SK-N-MC (cell line): Measurements from ENCODE around the gene SLC16A4.

ENCODE experiments used
- DNase-seq: peaks from one replicate; pipeline ENCODE4 v3.0.0-alpha.2; 2011; ENCODE audit warnings: low read depth, low spot score
- H3K27ac ChIP-seq: fragments of 200-600 bp; sonication (generic); 2 replicates; pipeline ENCODE4 v1.5.1; 2016; ENCODE audit warnings: mixed run types
- H3K36me3 ChIP-seq: fragments of 200-600 bp; sonication (generic); 2 replicates; pipeline ENCODE4 v1.6.1; 2017; ENCODE audit warnings: antibody characterized with exemption, low read length, mixed read lengths; ENCODE audit not compliant: insufficient read depth
- H3K4me3 ChIP-seq: fragments of 200-600 bp; sonication (generic); 2 replicates; pipeline ENCODE4 v1.5.1; 2016
- H3K9ac ChIP-seq: fragments of 200-600 bp; sonication (generic); 2 replicates; pipeline ENCODE4 v1.8.0; 2017; ENCODE audit warnings: mixed run types, mixed read lengths; ENCODE audit not compliant: insufficient read length
- H3K9me3 ChIP-seq: fragments of 200-600 bp; sonication (generic); 2 replicates; pipeline ENCODE4 v1.6.1; 2017; ENCODE audit warnings: low read depth, mild to moderate bottlenecking, antibody characterized with exemption, low read length, moderate library complexity, mixed read lengths
- EZH2 ChIP-seq: fragments of 200-600 bp; sonication (generic); IDR thresholded peaks from one replicate; pipeline ENCODE4 v1.6.1; 2017; ENCODE audit warnings: antibody characterized with exemption
- FOXP2 ChIP-seq: optimal IDR thresholded peaks from 2 replicates; pipeline ENCODE3; 2011; ENCODE audit warnings: mild to moderate bottlenecking, moderate library complexity; ENCODE audit not compliant: insufficient read depth; ENCODE audit errors: extremely low read length, control extremely low read depth
- POLR2AphosphoS5 ChIP-seq: IDR thresholded peaks from 2 replicates; pipeline ENCODE4 v1.6.1; 2012; ENCODE audit warnings: mild to moderate bottlenecking, low read depth, low read length, borderline replicate concordance

The SLC16A4 gene

GRCh38 chr1:110328700-110329099 lies 62.1 kb downstream of the SLC16A4 start:
- DNase-seq, result no peak
- no peak for TF ChIP-seq FOXP2
- no peak for TF ChIP-seq EZH2
- no peak for TF ChIP-seq POLR2AphosphoS5
- H3K27ac ChIP-seq, result no peak overlapping the region
- H3K4me3 ChIP-seq, result no peak overlapping the region
- no peaks in the 10 kb centered on the region for H3K36me3 ChIP-seq
- no peaks in the 10 kb centered on the region for H3K9me3 ChIP-seq
- H3K9ac ChIP-seq, result no peak overlapping the region

DNA sequence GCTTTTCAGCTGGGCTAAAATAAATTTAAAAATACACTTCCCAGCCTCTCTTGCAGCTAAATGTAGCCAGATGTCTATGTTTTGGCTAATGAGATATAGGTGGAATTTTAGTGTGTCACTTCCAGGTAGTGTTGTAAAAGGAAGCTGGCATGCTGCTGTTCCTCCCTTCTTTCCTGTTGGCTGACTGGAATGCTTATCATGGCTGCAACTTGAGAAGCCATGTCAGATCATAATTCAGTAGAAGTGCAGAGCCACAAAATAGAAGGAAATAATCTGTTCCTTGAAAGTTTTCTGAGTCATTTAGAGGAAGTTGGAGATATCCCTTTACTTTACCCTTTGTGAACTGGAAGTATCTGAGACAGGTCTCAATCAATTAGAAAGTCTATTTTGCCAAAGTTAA lies 62.6 kb downstream of the SLC16A4 start:
- no peaks in the 10 kb centered on the region for H3K36me3 ChIP-seq
- no peak overlapping the region for H3K27ac ChIP-seq
- DNase-seq, result no peak
- H3K9me3 ChIP-seq, result no peaks in the 10 kb centered on the region
- H3K4me3 ChIP-seq, result no peak overlapping the region
- no peak overlapping the region for H3K9ac ChIP-seq
- TF ChIP-seq FOXP2 (no peak), EZH2 (no peak), POLR2AphosphoS5 (no peak)

DNA sequence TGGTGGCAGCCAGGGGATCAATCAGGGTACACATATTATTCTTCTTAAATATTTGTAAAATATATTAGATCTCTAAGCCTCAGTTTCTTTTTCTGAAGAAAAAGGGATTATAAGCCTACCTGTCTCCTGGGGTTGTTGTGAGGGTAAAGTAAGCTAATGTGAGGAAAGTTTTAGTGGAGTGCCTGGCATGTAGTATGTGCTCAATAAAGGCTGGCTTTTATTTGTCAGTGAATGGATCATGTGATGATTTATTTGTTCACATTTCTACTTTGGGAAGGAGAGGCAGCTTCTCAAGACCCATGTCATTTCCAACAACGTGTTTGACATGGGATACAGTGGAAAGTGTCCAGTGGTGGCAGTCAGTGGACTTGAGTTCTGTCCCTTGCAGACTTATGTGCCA lies 64.0 kb downstream of the SLC16A4 start:
- H3K9ac ChIP-seq, result no peak overlapping the region
- H3K9me3 ChIP-seq, result no peaks in the 10 kb centered on the region
- H3K4me3 ChIP-seq, result no peak overlapping the region
- H3K27ac ChIP-seq, result no peak overlapping the region
- H3K36me3 ChIP-seq, result no peaks in the 10 kb centered on the region
- TF ChIP-seq FOXP2 (no peak), POLR2AphosphoS5 (no peak), EZH2 (no peak)
- no peak for DNase-seq

- TF ChIP-seq EZH2 (no peak), FOXP2 (no peak), POLR2AphosphoS5 (no peak)
- Histone ChIP-seq H3K9me3 (no peaks in the 10 kb centered on the region), H3K9ac (no peak overlapping the region), H3K36me3 (no peaks in the 10 kb centered on the region), H3K4me3 (no peak overlapping the region), H3K27ac (no peak overlapping the region)
- no peak for DNase-seq
Measured at GRCh38 chr1:110324667-110325066, 66.2 kb downstream of the SLC16A4 start.

DNA sequence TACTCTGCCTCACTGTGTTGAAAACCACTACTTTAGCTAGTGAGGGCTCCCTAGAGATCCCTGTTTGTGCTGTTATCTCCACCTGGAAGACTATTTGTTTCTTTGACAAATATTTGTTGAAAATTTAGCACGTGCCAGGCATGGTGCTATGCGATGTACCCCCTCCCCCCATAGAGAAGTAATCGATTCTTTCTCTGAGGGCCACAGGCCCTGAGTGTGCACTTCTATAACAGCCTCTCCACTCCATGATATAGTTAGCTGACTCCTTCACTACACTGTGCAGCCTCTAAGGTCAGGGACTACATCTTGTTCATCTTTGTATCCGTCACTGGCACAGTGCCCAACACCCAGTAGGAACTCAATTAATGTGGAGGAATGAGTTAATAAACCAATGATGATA lies 69.0 kb downstream of the SLC16A4 start:
- DNase-seq, result no peak
- Histone ChIP-seq H3K36me3 (no peaks in the 10 kb centered on the region), H3K4me3 (no peak overlapping the region), H3K9me3 (no peaks in the 10 kb centered on the region), H3K27ac (no peak overlapping the region), H3K9ac (no peak overlapping the region)
- no peak for TF ChIP-seq FOXP2
- TF ChIP-seq EZH2, result no peak
- TF ChIP-seq POLR2AphosphoS5, result no peak

GRCh38 chr1:110321045-110321444 lies 69.8 kb downstream of the SLC16A4 start:
- H3K27ac ChIP-seq, result no peak overlapping the region
- H3K9ac ChIP-seq, result no peak overlapping the region
- no peak overlapping the region for H3K4me3 ChIP-seq
- TF ChIP-seq EZH2, result no peak
- TF ChIP-seq POLR2AphosphoS5, result no peak
- TF ChIP-seq FOXP2, result no peak
- no peaks in the 10 kb centered on the region for H3K9me3 ChIP-seq
- no peaks in the 10 kb centered on the region for H3K36me3 ChIP-seq
- no peak for DNase-seq

- H3K9ac ChIP-seq, result no peak overlapping the region
- H3K4me3 ChIP-seq, result no peak overlapping the region
- no peaks in the 10 kb centered on the region for H3K36me3 ChIP-seq
- TF ChIP-seq FOXP2 (no peak), POLR2AphosphoS5 (no peak), EZH2 (no peak)
- no peak for DNase-seq
- H3K9me3 ChIP-seq, result no peaks in the 10 kb centered on the region
- H3K27ac ChIP-seq, result no peak overlapping the region
Measured at GRCh38 chr1:110320168-110320518, 70.7 kb downstream of the SLC16A4 start.

DNA sequence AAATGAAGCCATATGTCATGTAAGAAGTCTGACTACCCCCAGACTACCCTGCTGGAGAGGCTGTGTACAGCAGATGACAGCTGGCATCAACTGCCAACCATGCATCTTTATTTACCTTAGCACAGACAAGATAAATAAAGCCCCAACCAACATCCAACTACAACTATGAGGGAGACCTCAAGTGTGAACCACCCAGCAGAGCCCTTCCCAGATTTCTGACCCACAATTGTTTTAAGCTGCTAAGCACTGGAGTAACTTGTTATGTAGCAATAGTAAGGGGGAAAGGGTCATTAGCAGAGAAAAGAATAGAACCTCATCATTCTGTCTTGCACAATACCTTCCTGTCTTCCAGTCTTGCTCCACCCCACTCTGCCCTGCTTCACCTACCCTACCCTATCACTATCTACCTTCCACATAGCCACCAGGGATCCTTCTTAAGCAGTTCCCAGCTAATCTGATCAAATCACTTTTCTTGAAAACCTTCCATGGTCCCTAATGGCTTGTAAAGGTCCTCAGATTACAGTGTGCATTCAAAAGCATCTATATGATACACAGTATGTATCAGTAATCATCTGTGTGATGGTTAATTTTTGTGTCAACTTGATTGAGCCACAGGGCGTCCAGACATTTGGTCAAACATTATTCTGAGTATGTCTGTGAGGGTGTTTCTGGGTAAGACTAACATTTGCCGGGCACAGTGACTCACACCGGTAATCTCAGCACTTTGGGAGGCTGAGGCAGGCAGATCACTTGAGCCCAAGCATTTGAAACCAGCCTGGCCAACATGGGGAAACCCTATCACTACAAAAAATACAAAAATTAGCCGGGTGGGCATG lies 71.3 kb downstream of the SLC16A4 start:
- DNase-seq, result no peak
- Histone ChIP-seq H3K27ac (no peak overlapping the region), H3K36me3 (no peaks in the 10 kb centered on the region), H3K9ac (no peak overlapping the region), H3K9me3 (no peaks in the 10 kb centered on the region), H3K4me3 (no peak overlapping the region)
- TF ChIP-seq FOXP2 (no peak), POLR2AphosphoS5 (no peak), EZH2 (no peak)

GRCh38 chr1:110318046-110318445 lies 72.8 kb downstream of the SLC16A4 start:
- no peak overlapping the region for H3K27ac ChIP-seq
- DNase-seq, result no peak
- H3K9me3 ChIP-seq, result no peaks in the 10 kb centered on the region
- no peak overlapping the region for H3K4me3 ChIP-seq
- TF ChIP-seq POLR2AphosphoS5 (no peak), FOXP2 (no peak), EZH2 (no peak)
- no peaks in the 10 kb centered on the region for H3K36me3 ChIP-seq
- H3K9ac ChIP-seq, result no peak overlapping the region
